ENCODE data around the gene SCFD1. TPM values are rescaled to one million over a fixed set of nuclear protein-coding genes. Genes with fewer than 3 reads are reported as not detected.
"Not testable (repeated sequence)": the region's sequence is repeated elsewhere in the genome, so short reads cannot be mapped to it uniquely, and the experiment has no call there.

Gene SCFD1
- total RNA-seq, 1 donor from 2014 or later = 41.7 TPM

DNA sequence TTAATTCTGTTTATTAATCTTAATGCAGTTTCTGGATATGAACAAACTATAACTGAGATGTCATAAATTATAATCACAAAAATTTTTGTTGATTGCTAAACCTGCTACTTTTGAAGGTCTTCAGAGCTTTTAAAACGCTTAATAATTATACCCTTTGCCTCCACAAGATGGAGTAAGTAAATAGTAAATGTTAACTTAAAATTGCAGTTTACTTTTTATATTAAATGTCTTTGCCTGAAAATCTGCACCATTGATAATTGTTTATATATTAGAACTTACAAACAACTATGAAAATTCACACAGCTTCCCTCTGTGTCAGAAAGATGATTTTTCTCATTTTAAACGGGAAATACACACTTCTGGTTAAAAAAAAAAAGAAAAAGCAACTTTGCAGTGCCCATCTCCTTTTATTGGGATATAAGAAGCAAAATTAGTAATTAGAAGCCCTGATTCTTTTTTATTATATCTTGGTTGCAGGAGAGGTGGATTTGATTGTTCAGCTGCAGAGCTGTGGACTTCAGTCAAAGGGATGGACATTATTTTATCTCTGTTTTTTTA is 35.6 kb downstream of the SCFD1 start:
- no peak for DNase-seq (ENCODE audit: low read depth)
- Histone ChIP-seq H3K4me3 (ENCODE audit: low read depth, low read length) (no peak overlapping the region), H3K36me3 (ENCODE audit: control insufficient read depth, insufficient read depth, low read length) (no peaks in the 10 kb centered on the region), H3K27me3 (ENCODE audit: control insufficient read depth, insufficient read depth, low read length) (no peaks in the 10 kb centered on the region)
- TF ChIP-seq, protein P1, sequence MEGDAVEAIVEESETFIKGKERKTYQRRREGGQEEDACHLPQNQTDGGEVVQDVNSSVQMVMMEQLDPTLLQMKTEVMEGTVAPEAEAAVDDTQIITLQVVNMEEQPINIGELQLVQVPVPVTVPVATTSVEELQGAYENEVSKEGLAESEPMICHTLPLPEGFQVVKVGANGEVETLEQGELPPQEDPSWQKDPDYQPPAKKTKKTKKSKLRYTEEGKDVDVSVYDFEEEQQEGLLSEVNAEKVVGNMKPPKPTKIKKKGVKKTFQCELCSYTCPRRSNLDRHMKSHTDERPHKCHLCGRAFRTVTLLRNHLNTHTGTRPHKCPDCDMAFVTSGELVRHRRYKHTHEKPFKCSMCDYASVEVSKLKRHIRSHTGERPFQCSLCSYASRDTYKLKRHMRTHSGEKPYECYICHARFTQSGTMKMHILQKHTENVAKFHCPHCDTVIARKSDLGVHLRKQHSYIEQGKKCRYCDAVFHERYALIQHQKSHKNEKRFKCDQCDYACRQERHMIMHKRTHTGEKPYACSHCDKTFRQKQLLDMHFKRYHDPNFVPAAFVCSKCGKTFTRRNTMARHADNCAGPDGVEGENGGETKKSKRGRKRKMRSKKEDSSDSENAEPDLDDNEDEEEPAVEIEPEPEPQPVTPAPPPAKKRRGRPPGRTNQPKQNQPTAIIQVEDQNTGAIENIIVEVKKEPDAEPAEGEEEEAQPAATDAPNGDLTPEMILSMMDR (IDR thresholded peaks at IDR 0.05; ENCODE audit: insufficient read depth, low read length, poor library complexity, severe bottlenecking) = no peak

GRCh38 chr14:30658645-30659044 is 36.5 kb downstream of the SCFD1 start:
- no peak overlapping the region for H3K4me3 ChIP-seq (ENCODE audit: low read depth, low read length)
- H3K36me3 ChIP-seq (ENCODE audit: control insufficient read depth, insufficient read depth, low read length) = no peaks in the 10 kb centered on the region
- DNase-seq (ENCODE audit: low read depth) = no peak

GRCh38 chr14:30669594-30669993 is 47.5 kb downstream of the SCFD1 start:
- TF ChIP-seq, protein P1 (IDR thresholded peaks at IDR 0.05; ENCODE audit: insufficient read depth, low read length, poor library complexity, severe bottlenecking) = no peak
- no peaks in the 10 kb centered on the region for H3K27me3 ChIP-seq (ENCODE audit: control insufficient read depth, insufficient read depth, low read length)
- H3K36me3 ChIP-seq (ENCODE audit: control insufficient read depth, insufficient read depth, low read length) = no peaks in the 10 kb centered on the region
- DNase-seq (ENCODE audit: low read depth) = no peak
- no peak overlapping the region for H3K4me3 ChIP-seq (ENCODE audit: low read depth, low read length)

More at GRCh38 chr14:30658645-30659044, 36.5 kb downstream of the SCFD1 start:
- no peaks in the 10 kb centered on the region for H3K27me3 ChIP-seq (ENCODE audit: control insufficient read depth, insufficient read depth, low read length)
- TF ChIP-seq, protein P1 (IDR thresholded peaks at IDR 0.05; ENCODE audit: insufficient read depth, low read length, poor library complexity, severe bottlenecking) = no peak

DNA sequence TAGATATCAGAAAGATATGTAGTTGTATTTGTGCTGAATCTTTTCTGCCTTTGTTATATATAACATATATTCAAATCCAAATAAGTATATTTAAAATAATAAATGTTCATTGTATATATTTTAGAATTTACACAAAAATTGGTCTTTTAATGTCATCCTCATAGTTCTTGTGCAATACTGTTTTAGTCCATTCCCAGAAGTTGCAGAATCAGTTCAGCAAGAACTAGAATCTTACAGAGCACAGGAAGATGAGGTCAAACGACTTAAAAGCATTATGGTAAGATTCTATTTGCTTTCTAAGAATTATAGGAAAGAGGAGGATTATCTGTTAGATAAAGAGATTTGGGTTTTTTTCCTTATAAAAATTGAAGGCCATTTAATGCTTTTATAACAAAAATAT is 51.0 kb downstream of the SCFD1 start:
- H3K27me3 ChIP-seq (ENCODE audit: control insufficient read depth, insufficient read depth, low read length) = no peaks in the 10 kb centered on the region
- TF ChIP-seq, protein P1 (IDR thresholded peaks at IDR 0.05; ENCODE audit: insufficient read depth, low read length, poor library complexity, severe bottlenecking) = no peak
- H3K4me3 ChIP-seq (ENCODE audit: low read depth, low read length) = no peak overlapping the region
- H3K36me3 ChIP-seq (ENCODE audit: control insufficient read depth, insufficient read depth, low read length) = no peaks in the 10 kb centered on the region
- DNase-seq (ENCODE audit: low read depth) = no peak

- TF ChIP-seq, protein P1 (IDR thresholded peaks at IDR 0.05; ENCODE audit: insufficient read depth, low read length, poor library complexity, severe bottlenecking) = no peak
- Histone ChIP-seq H3K4me3 (ENCODE audit: low read depth, low read length) (no peak overlapping the region), H3K27me3 (ENCODE audit: control insufficient read depth, insufficient read depth, low read length) (no peaks in the 10 kb centered on the region), H3K36me3 (ENCODE audit: control insufficient read depth, insufficient read depth, low read length) (no peaks in the 10 kb centered on the region)
- no peak for DNase-seq (ENCODE audit: low read depth)
Observed at GRCh38 chr14:30678926-30679431, 56.9 kb downstream of the SCFD1 start.

GRCh38 chr14:30680036-30680435 is 57.9 kb downstream of the SCFD1 start:
- Histone ChIP-seq H3K36me3 (ENCODE audit: control insufficient read depth, insufficient read depth, low read length) (no peaks in the 10 kb centered on the region), H3K27me3 (ENCODE audit: control insufficient read depth, insufficient read depth, low read length) (no peaks in the 10 kb centered on the region), H3K4me3 (ENCODE audit: low read depth, low read length) (no peak overlapping the region)
- DNase-seq (ENCODE audit: low read depth) = no peak
- TF ChIP-seq, protein P1 (IDR thresholded peaks at IDR 0.05; ENCODE audit: insufficient read depth, low read length, poor library complexity, severe bottlenecking) = no peak

- H3K36me3 ChIP-seq (ENCODE audit: control insufficient read depth, insufficient read depth, low read length); H3K4me3 ChIP-seq (ENCODE audit: low read depth, low read length); H3K27me3 ChIP-seq (ENCODE audit: control insufficient read depth, insufficient read depth, low read length); DNase-seq (ENCODE audit: low read depth): not testable (repeated sequence)
Observed at GRCh38 chr14:30680776-30681175, 58.7 kb downstream of the SCFD1 start.
